Stimulated activated effector memory CD8-positive, alpha-beta T cell treated with anti-CD3 and anti-CD28 coated beads, Interleukin-12 subunit alpha, Interleukin-12 subunit beta, amount 100 ng/mL, for 72 hours (primary cell): ENCODE results near the gene RALY.

ENCODE experiments used
- ATAC-seq: fragments of 150-1000 bp; cut with Tn5 transposase; 2 replicates; pipeline ENCODE4 v1.10.0; 2021
- DNase-seq, 2 donors: peaks; one replicate each; pipeline ENCODE4 v3.0.0; 2021 to 2022; ENCODE audit warnings: low spot score in 2 of 2
- H3K27ac Mint-ChIP-seq: one replicate; pipeline ENCODE4 v1.8.0; 2022; ENCODE audit warnings: mild to moderate bottlenecking, mixed read lengths
- H3K36me3 Mint-ChIP-seq: one replicate; pipeline ENCODE4 v1.8.0; 2022; ENCODE audit warnings: mild to moderate bottlenecking, mixed read lengths
- H3K4me1 Mint-ChIP-seq: one replicate; pipeline ENCODE4 v1.8.0; 2022; ENCODE audit warnings: mixed read lengths
- H3K4me3 Mint-ChIP-seq: one replicate; pipeline ENCODE4 v1.8.0; 2022; ENCODE audit warnings: mild to moderate bottlenecking, mixed read lengths
- H3K9me3 Mint-ChIP-seq: one replicate; pipeline ENCODE4 v1.8.0; 2022; ENCODE audit warnings: mixed read lengths

The RALY gene

DNA sequence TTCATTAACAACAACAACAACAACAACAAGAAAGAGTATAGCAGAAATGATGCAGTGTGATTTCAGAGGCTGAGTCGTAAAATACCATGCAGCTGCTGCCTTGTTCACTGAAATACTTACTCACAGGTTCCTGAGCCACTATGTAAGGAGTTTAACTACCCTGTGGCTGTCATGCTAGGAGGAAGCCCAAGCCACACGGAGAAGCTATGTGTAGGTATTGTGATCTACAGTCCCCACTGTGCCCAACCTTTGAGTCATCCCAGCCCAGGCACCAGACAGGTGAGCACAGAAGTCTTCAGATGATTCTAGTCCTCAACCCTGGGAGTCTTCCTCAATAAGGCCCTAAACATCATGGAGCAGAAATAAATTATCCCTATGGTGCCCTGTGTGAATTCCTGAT, 14.6 kb upstream of the RALY start:
- no peaks in the 10 kb centered on the region for H3K9me3 Mint-ChIP-seq

DNA sequence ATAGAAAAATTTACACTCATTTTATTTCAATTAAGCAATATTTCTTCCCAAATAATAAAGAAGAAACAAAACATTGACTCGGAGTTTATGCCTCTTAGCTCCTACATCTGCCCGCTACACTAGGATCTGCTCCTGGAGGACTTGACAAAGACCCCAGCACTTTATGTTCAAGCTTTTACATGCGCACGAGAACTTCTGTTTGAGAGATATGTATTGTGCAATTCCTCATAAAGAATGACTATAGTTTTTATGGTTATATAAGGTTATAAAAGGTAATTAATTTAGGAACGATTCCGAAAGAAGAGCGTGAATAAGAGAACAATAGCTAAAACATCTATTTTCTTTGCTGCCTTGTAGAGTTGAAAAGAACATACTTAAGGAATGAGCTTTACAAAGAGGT, 12.4 kb upstream of the RALY start:
- Mint-ChIP-seq H3K36me3 (no peaks in the 10 kb centered on the region), H3K4me3 (no peak overlapping the region), H3K9me3 (no peaks in the 10 kb centered on the region), H3K4me1 (no peaks in the 10 kb centered on the region), H3K27ac (no peak overlapping the region)
- ATAC-seq (no peak), DNase-seq (no peak)

More for the DNA sequence above, 14.6 kb upstream of the RALY start:
- Mint-ChIP-seq H3K4me1 (no peaks in the 10 kb centered on the region), H3K36me3 (no peaks in the 10 kb centered on the region), H3K4me3 (no peak overlapping the region), H3K27ac (no peak overlapping the region)
- DNase-seq (no peak), ATAC-seq (peak; percentile 70)

DNA sequence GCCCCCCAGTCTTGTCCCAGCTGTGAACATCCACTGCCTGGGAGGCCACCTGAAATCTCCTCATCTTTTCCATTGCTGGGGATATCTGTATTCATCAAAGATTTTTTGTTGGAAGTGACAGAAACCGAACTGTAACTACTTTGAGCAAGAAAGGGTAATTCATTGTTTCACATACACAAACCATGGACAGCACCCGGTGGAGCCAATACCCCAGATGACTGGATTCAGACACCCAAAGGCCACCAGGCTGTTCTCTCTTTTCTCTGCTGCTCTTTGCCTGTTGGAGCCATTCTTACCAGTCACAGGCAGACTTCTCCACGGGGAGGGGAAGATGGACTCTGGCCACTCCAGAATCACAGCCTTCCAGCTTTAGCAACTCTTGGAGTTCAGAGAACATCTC, 11.7 kb upstream of the RALY start:
- Mint-ChIP-seq H3K27ac (no peak overlapping the region), H3K9me3 (no peaks in the 10 kb centered on the region), H3K4me3 (no peak overlapping the region), H3K4me1 (no peaks in the 10 kb centered on the region), H3K36me3 (no peaks in the 10 kb centered on the region)
- no peak for DNase-seq
- ATAC-seq, result no peak

GRCh38 chr20:33983371-33983770, 10.3 kb upstream of the RALY start:
- Mint-ChIP-seq H3K4me1 (no peaks in the 10 kb centered on the region), H3K4me3 (no peak overlapping the region), H3K36me3 (no peaks in the 10 kb centered on the region), H3K9me3 (no peaks in the 10 kb centered on the region), H3K27ac (no peak overlapping the region)
- no peak for ATAC-seq
- no peak for DNase-seq

DNA sequence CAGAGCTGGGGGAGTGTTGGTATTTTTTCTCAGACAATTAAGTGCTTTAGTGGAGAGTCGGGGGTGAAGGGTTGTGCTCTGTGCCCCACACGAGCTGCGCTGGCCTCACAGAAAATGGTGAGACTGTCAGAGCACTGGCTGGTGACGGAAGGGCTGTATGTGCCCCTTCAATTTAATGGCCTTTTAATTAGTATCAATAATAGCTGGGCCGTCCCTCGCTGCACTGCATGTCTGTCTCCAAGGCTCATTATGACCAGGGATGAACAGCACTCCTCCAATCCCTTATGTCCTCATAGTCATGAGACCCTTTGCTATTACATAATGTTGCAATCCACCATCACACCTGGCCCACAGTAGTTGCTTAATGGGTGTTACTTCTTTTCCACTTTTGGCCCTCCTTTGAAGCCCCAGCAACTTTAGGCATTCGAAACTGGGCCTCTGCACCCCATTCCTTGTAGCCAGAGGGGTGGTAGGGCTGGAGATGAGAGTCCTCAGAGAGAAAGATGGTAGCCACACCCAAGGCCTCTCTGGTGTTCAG, 9.5 kb upstream of the RALY start:
- H3K36me3 Mint-ChIP-seq, result no peaks in the 10 kb centered on the region
- no peaks in the 10 kb centered on the region for H3K9me3 Mint-ChIP-seq
- no peak for ATAC-seq
- peaks cover 3% of the 10 kb centered on the region for H3K4me1 Mint-ChIP-seq
- no peak overlapping the region for H3K27ac Mint-ChIP-seq
- no peak overlapping the region for H3K4me3 Mint-ChIP-seq
- DNase-seq, result no peak

DNA sequence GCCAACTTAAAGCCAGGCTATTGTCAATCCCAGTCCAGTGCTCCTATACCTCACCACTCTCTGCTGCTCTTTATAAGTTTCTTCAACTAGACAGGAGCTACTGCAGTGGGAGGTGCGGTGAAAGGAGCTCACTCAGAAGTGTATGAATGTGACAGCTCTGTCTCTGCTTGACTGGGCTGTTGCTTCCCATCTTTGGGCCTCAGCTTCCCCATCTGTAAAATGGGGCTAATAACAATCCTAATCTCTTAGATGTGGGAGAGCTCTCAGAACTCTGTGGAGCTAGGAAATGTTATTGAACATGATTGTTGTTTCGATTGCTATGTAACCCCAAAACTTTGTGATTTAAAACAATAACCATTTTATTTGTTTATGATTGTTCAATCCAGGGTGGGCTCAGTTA, 8.4 kb upstream of the RALY start:
- Mint-ChIP-seq H3K36me3 (peaks cover 5% of the 10 kb centered on the region), H3K27ac (no peak overlapping the region), H3K4me1 (peaks cover 9% of the 10 kb centered on the region), H3K9me3 (no peaks in the 10 kb centered on the region), H3K4me3 (no peak overlapping the region)
- no peak for DNase-seq
- ATAC-seq, result no peak

- ATAC-seq (no peak), DNase-seq (no peak)
- H3K36me3 Mint-ChIP-seq, result peaks cover 6% of the 10 kb centered on the region
- no peaks in the 10 kb centered on the region for H3K9me3 Mint-ChIP-seq
- H3K4me3 Mint-ChIP-seq, result no peak overlapping the region
- peaks cover 15% of the 10 kb centered on the region for H3K4me1 Mint-ChIP-seq
- H3K27ac Mint-ChIP-seq, result no peak overlapping the region
Observed at GRCh38 chr20:33985830-33986229, 7.9 kb upstream of the RALY start.

- no peak for DNase-seq
- Mint-ChIP-seq H3K36me3 (peaks cover 6% of the 10 kb centered on the region), H3K27ac (no peak overlapping the region), H3K4me1 (peaks cover 21% of the 10 kb centered on the region), H3K9me3 (no peaks in the 10 kb centered on the region), H3K4me3 (no peak overlapping the region)
- ATAC-seq, result no peak
Observed at GRCh38 chr20:33986560-33987216, 7.0 kb upstream of the RALY start.

DNA sequence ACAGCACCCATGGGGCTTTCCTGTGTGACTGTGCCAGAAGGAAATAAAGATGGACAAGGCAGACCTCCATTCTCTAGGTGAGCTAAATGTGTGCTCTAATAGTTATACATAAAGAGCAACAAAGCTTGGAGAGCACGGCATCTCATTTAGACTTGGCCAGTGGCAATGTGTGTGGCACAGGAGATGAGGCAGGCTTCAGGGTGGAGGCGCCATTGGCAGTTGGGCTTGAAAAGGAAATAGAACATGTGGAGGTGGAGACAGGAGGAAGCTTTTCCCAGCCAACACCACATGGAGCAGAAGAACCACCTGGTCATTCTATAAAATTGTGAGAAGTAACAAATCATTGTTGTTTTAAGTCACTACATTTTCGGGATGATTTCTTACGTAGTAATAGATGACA, 3.6 kb upstream of the RALY start:
- DNase-seq (no peak), ATAC-seq (no peak)
- Mint-ChIP-seq H3K27ac (no peak overlapping the region), H3K36me3 (peaks cover 31% of the 10 kb centered on the region), H3K4me3 (no peak overlapping the region), H3K9me3 (no peaks in the 10 kb centered on the region), H3K4me1 (peaks cover 38% of the 10 kb centered on the region)

DNA sequence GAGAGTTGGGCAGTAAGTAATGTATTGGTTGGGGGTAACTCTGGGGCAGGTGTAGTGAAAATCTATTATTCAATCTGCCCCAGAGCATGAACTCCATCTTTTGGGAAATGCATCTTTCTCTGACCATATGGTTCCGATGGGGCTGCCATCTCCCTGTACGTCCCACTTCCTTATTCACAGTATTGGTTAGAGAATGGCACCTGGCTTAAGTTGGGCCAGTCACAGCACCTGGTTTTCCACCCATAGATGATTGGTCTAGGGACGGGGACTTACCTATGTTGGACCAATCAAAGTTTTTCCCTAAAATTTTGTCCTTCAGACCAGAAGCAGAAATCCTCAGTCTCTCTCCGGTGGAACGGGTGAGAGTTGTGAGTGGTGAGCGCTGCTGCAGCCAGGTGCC, 2.2 kb upstream of the RALY start:
- peak overlapping the region; percentile 82 for H3K4me3 Mint-ChIP-seq
- H3K9me3 Mint-ChIP-seq, result no peaks in the 10 kb centered on the region
- ATAC-seq (no peak), DNase-seq (no peak)
- H3K36me3 Mint-ChIP-seq, result peaks cover 31% of the 10 kb centered on the region
- H3K27ac Mint-ChIP-seq, result peak overlapping the region; percentile 17
- peaks cover 51% of the 10 kb centered on the region for H3K4me1 Mint-ChIP-seq

GRCh38 chr20:33992145-33992922, 1.4 kb upstream of the RALY start:
- ATAC-seq, result no peak

GRCh38 chr20:33992923-33993575, 662 bp upstream of the RALY start:
- peaks cover 40% of the 10 kb centered on the region for H3K36me3 Mint-ChIP-seq
- ATAC-seq, result peak; percentile 85

More at GRCh38 chr20:33992145-33992922, 1.4 kb upstream of the RALY start:
- Mint-ChIP-seq H3K9me3 (no peaks in the 10 kb centered on the region), H3K27ac (peak overlapping the region; percentile 99), H3K4me1 (peaks cover 59% of the 10 kb centered on the region), H3K36me3 (peaks cover 39% of the 10 kb centered on the region), H3K4me3 (peak overlapping the region; percentile 82)
- no peak for DNase-seq

DNA sequence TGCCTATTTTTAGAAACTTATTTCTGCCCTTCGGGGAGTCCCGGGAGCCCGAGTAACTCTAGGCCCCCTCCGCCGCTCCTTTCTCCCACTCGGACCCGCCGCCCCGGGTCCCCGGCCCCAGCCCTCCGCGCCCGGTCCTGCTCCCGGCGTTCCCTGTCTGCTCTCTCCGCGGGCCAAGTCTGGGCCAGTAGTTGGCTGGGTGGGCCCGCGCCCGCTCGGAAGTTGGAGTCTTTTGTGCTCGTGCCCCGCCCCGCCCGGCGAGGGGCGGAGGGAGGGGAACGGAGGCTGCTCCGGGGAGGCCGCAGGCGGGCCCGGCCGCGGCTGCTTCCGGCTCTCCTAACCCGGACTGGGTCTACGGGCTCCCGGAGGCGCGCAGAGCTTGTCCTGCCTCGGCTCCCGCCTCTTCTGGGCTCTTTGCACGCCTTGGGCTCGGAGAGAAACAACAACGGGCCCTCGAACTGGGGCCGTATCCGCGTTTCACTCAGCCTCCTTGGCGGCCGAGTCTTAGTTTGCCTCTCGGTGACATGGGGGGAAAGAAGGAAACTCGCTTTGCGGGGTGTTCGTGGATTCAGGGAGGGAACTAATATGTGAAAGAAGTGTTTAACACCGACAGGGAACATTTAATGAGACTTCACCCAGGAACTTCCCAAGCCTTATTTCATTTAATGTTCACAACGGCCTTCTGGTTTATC, 657 bp downstream of the RALY start:
- peaks cover 75% of the 10 kb centered on the region for H3K4me1 Mint-ChIP-seq
- peak overlapping the region; percentile 82 for H3K4me3 Mint-ChIP-seq
- DNase-seq (peak; percentile 72 to 89), ATAC-seq (peak; percentile 65)
- peaks cover 40% of the 10 kb centered on the region for H3K36me3 Mint-ChIP-seq
- H3K9me3 Mint-ChIP-seq, result no peaks in the 10 kb centered on the region
- H3K27ac Mint-ChIP-seq, result peak overlapping the region; percentile 99

More at GRCh38 chr20:33992923-33993575, 662 bp upstream of the RALY start:
- Mint-ChIP-seq H3K27ac (peak overlapping the region; percentile 99), H3K9me3 (no peaks in the 10 kb centered on the region), H3K4me1 (peaks cover 66% of the 10 kb centered on the region), H3K4me3 (peak overlapping the region; percentile 82)
- peak; percentile 95 to 99 for DNase-seq

DNA sequence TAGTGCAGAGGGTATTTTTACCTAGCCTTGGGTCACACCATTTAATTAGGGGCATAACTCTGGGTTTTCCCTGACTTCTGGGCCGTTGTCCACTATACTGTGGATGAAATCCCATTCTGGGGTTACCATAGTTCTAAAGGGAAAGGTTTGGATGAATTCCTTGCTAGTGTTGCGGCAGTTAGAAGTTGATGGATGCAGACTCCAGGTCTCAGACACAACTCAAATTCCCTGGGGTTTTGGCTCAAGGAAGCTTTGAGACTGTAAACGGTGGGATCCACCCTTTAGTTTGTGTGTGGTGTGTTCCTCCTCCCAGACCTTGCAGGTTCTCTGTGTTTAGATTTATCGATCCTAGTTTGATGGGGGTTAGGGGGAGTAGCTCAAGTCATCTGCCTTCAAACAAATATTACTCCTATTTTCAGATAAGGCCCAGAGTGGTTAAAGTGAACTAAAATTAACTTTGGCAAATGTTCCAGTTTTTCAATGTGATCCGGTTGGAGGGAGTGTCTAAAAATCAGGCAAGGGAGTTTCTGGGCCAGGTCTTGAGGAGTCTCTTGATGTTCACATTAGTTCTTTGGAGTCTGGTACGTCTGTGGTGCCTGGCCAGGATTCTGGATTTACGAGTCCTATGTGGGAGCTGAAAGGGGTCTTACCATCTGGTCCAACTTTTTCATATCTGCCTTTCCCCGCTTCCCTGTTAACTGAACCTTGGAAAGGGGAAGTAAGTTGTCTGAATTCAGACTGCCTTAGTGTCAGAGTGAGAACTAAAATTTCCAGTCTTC, 1.5 kb downstream of the RALY start:
- no peak for ATAC-seq
- Mint-ChIP-seq H3K9me3 (no peaks in the 10 kb centered on the region), H3K4me3 (peak overlapping the region; percentile 82), H3K4me1 (peaks cover 79% of the 10 kb centered on the region), H3K27ac (peak overlapping the region; percentile 99), H3K36me3 (peaks cover 35% of the 10 kb centered on the region)
- no peak for DNase-seq
